Left lung (tissue), 10 donors: Measurements from ENCODE around the gene NANOS3. TPM values are rescaled to one million over a fixed set of nuclear protein-coding genes. Genes with fewer than 3 reads are reported as not detected.
A peak's percentile ranks its signal among the peaks of the same experiment; 100 is the strongest.

Experiments
- ATAC-seq: fragments of 200-7000 bp; cut with Tn5 transposase; one replicate; pipeline ENCODE4 v1.9.1; 2020; ENCODE audit warnings: moderate library complexity
- DNase-seq, 4 donors: peaks; one replicate each; pipeline ENCODE4 v3.0.0-alpha.2; 2013 to 2020
- H3K27ac ChIP-seq, 2 donors: fragments of 200-600 bp; sonication (generic) in 1 of 2; one replicate each; pipeline versions ENCODE4 v1.5.0 to v1.8.0; 2020 to 2021
- H3K27me3 ChIP-seq, 2 donors: fragments of 200-600 bp; sonication (generic) in 1 of 2; one replicate each; pipeline versions ENCODE4 v1.5.0 to v1.8.0; 2020 to 2021
- H3K36me3 ChIP-seq, 2 donors: fragments of 200-600 bp; sonication (generic) in 1 of 2; one replicate each; pipeline versions ENCODE4 v1.5.0 to v1.8.0; 2020 to 2021
- H3K4me1 ChIP-seq, 2 donors: fragments of 200-600 bp; one replicate each; pipeline ENCODE4 v1.8.0; 2021
- H3K4me3 ChIP-seq, 2 donors: fragments of 200-600 bp; sonication (generic) in 1 of 2; one replicate each; pipeline versions ENCODE4 v1.5.0 to v1.8.0; 2020 to 2021; ENCODE audit warnings: mild to moderate bottlenecking in 1 of 2
- H3K9me3 ChIP-seq, 2 donors: fragments of 200-600 bp; sonication (generic) in 1 of 2; one replicate each; pipeline versions ENCODE4 v1.5.0 to v1.8.0; 2020 to 2021
- intact Hi-C, 2 donors: fragments of 100-400 bp; cut with DNase I; formaldehyde crosslinking; loops; one replicate each; pipeline versions ENCODE4 v1.11.2 to v1.14.2; 2022
- polyA plus RNA-seq, 6 donors: library from polyadenylated mRNA; unstranded; fragments of 120-200 nt; gene quantifications; one replicate each; pipeline ENCODE4 v1.2.1, GENCODE V29; 2013; ENCODE audit not compliant: insufficient read length in 6 of 6
- total RNA-seq, 2 donors: library from RNA; stranded (reverse); fragmentation: NEBNext Ultra II Directional; extraction: Animal tissue kit (Norgen Biotek cat#: 25700); gene quantifications; one replicate each; pipeline ENCODE4 v1.2.1, GENCODE V29; 2021
- TF ChIP-seq, protein P1 (sequence below), 2 donors: fragments of 200-600 bp; sonication (generic) in 1 of 2; IDR thresholded peaks; one replicate each; pipeline versions ENCODE4 v1.5.0 to v1.8.0; 2021; ENCODE audit warnings: antibody characterized with exemption in 2 of 2
- donor health status: DM: no; HTN: yes; CAD: no.
- donor health status: DM: no; HTN: no; CAD: no.

NANOS3 gene
- total and polyA plus RNA-seq, 8 donors = 0.89 to 3.1 (median 1.8) TPM

DNA sequence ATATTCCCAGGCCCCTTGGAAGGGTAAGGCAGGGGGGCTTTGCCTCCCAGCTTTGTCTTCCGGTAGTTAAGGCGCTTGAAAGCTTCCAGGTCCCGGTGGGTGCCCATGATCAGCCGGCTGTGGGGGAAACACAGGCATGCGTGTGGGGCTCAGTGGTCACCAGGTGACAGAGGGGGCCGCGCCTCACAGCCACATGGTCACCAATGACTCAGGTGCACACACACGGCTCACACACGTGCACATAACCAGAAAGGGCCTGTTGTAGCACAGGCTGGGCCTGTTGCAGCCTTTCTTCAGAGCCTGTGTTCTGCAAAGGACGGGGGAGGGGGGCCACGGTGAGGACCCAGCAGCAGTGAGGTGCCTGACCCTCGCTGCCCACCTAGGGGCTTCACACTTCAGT lies 5.9 kb downstream of the NANOS3 start:
- TF ChIP-seq, protein P1, sequence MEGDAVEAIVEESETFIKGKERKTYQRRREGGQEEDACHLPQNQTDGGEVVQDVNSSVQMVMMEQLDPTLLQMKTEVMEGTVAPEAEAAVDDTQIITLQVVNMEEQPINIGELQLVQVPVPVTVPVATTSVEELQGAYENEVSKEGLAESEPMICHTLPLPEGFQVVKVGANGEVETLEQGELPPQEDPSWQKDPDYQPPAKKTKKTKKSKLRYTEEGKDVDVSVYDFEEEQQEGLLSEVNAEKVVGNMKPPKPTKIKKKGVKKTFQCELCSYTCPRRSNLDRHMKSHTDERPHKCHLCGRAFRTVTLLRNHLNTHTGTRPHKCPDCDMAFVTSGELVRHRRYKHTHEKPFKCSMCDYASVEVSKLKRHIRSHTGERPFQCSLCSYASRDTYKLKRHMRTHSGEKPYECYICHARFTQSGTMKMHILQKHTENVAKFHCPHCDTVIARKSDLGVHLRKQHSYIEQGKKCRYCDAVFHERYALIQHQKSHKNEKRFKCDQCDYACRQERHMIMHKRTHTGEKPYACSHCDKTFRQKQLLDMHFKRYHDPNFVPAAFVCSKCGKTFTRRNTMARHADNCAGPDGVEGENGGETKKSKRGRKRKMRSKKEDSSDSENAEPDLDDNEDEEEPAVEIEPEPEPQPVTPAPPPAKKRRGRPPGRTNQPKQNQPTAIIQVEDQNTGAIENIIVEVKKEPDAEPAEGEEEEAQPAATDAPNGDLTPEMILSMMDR (IDR thresholded peaks at IDR 0.05) = no peak
- Histone ChIP-seq H3K9me3 (no peaks in the 10 kb centered on the region), H3K36me3 (no peaks in the 10 kb centered on the region), H3K4me1 (peaks cover 14 to 45% of the 10 kb centered on the region in 2 donors), H3K27ac (no peak overlapping the region), H3K27me3 (no peaks in the 10 kb centered on the region), H3K4me3 (no peak overlapping the region)
- ATAC-seq = no peak
- DNase-seq = no peak
- intact Hi-C loops = loop anchor here (10.0 kb wide), 2 partner anchors 152 to 182 kb away; partner anchors contain the start of genes IL27RA (in 1 of the 2) and PALM3 (in 1 of the 2)

DNA sequence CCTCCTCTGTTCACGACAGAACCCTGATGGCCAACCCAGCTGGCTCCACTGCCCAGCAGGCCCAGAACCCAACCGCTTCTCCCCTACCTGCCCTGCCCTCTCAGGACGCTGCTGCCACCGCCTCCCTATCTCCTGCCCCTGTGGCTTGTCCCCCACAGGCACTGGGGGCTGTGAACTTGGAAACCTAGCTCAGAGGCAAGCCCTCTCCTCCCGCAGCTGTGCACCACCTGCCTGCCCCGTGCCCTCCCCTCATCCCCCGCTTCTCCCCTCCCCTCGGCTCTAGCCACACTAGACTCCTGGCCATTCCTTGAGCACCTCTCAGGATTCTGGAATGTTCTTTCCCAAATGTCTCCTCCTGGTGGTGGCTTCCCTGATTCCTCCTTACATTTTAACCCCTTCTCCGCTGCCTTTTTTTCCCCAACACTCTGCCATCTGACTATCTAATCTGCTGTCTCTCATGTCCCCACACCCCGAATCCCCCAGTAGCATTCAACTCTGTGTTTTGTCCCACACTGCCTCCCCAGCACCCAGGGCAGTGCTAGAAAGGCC lies 6.7 kb downstream of the NANOS3 start:
- TF ChIP-seq, protein P1 (IDR thresholded peaks at IDR 0.05) = no peak
- Histone ChIP-seq H3K4me3 (no peak overlapping the region), H3K36me3 (no peaks in the 10 kb centered on the region), H3K4me1 (peaks cover 14 to 45% of the 10 kb centered on the region in 2 donors), H3K27ac (no peak overlapping the region), H3K27me3 (no peaks in the 10 kb centered on the region), H3K9me3 (no peaks in the 10 kb centered on the region)
- DNase-seq = no peak
- intact Hi-C loops = loop anchor here (10.0 kb wide), 2 partner anchors 151 to 181 kb away; partner anchors contain the start of genes IL27RA (in 1 of the 2) and PALM3 (in 1 of the 2)
- no peak for ATAC-seq

DNA sequence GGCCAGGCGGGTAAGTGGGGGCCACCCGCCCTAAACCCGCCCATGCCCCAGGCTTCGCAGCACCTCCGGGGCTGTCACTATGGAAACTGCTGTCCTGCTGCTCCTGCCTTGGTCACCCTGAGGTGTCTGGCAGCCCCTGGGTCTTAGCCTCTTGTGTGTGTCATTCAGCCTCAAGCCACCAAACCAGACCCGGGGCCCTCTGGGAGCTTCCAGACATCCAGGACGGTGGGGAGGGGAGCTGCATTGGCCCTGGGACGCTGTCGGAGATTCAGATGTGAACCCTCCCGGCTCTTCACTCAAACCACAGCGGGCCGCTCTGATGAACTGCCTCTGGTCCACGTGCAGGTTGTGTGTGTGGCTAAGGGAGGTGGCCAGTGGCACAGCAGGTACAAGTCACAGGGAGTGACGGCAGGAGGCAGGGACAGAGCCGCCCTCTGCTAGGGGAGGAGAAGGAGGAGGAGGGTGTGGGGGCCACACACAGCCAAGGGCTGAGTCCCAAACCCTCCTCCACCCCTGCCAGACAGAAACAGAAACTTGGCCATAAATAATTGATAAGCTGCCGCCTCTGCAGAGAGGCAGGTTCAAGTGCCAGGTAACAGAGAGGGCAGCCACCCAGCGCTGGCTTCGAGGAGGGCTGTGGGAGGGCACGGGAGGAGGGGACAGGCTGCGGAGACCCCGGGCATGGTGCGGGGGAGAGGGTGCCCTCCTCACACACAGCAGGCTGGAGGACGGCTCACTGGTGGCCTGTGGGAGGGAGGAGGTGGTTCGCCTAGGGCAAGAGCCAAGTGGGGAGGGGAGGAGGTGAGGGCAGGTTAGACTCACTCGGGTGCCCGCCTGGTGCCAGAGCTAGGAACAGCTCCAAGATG lies 8.0 kb downstream of the NANOS3 start:
- H3K4me1 ChIP-seq = peaks cover 14 to 39% of the 10 kb centered on the region in 2 donors
- intact Hi-C loops = loop anchor here (10.0 kb wide), 2 partner anchors 150 to 180 kb away; partner anchors contain the start of genes IL27RA (in 1 of the 2) and PALM3 (in 1 of the 2)
- no peaks in the 10 kb centered on the region for H3K27me3 ChIP-seq
- TF ChIP-seq, protein P1 (IDR thresholded peaks at IDR 0.05) = no peak
- DNase-seq (no peak), ATAC-seq (peak; percentile 19)
- no peak overlapping the region for H3K27ac ChIP-seq
- no peaks in the 10 kb centered on the region for H3K36me3 ChIP-seq
- H3K9me3 ChIP-seq = no peaks in the 10 kb centered on the region
- H3K4me3 ChIP-seq = no peak overlapping the region

DNA sequence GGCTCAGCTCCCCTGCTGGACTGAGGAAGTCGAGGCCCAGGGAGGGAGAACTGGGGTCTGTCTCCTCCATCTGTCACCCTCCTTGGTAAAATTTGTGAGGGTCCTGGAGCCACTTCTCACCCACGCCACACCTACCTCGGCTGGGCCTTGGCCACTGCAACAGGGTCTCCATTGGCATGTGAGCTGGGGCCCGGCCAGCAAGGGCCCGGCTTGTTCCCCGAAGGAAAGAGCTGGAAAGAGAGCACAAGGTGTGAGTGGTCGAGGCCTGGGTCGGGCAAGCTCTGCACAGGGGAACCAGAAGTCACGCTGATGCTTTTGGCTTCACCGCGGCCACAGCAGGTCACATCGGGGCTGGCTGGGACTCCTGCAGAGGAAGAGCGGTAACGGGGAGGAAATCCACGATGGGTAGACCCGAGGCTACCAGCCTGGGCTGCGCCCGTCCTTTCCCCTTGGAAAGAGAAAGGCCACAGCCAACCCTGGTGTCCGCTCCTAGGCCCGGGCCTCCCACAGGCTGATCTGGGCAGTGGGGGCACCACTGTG lies 9.0 kb downstream of the NANOS3 start:
- Histone ChIP-seq H3K36me3 (no peaks in the 10 kb centered on the region), H3K27ac (no peak overlapping the region), H3K9me3 (no peaks in the 10 kb centered on the region), H3K27me3 (no peaks in the 10 kb centered on the region), H3K4me3 (no peak overlapping the region), H3K4me1 (peaks cover 9 to 29% of the 10 kb centered on the region in 2 donors)
- no peak for ATAC-seq
- no peak for DNase-seq
- TF ChIP-seq, protein P1 (IDR thresholded peaks at IDR 0.05) = no peak
- intact Hi-C loops = loop anchor here (10.0 kb wide), 2 partner anchors 149 to 179 kb away; partner anchors contain the start of genes IL27RA (in 1 of the 2) and PALM3 (in 1 of the 2)
